Tibial artery (tissue), 4 donors: ENCODE measurements around the gene SFXN2.
A peak's percentile ranks its signal among the peaks of the same experiment; 100 is the strongest.

ENCODE experiments used
- DNase-seq, 2 donors: peaks; one replicate each; pipeline ENCODE4 v3.0.0-alpha.2; 2019
- H3K27ac ChIP-seq, 2 donors: fragments of 200-600 bp; sonication (generic) in 1 of 2; 1 replicate in 1 of 2; 2 replicates in 1 of 2; pipeline ENCODE4 v1.5.1; 2018 to 2019; ENCODE audit warnings: mild to moderate bottlenecking in 1 of 2
- H3K27me3 ChIP-seq, 2 donors: fragments of 200-600 bp; sonication (generic) in 1 of 2; one replicate each; pipeline versions ENCODE4 v1.5.1 to v1.6.0; 2016 to 2019
- H3K36me3 ChIP-seq, 3 donors: fragments of 200-600 bp; sonication (generic) in 2 of 3; one replicate each; pipeline ENCODE4 v1.5.1; 2016 to 2019; ENCODE audit warnings: mild to moderate bottlenecking in 2 of 3
- H3K4me1 ChIP-seq, 4 donors: fragments of 200-600 bp; sonication (generic) in 2 of 4; 1 replicate in 3 of 4; 2 replicates in 1 of 4; pipeline ENCODE4 v1.5.1; 2016 to 2019
- H3K4me3 ChIP-seq, 2 donors: fragments of 200-600 bp; sonication (generic) in 1 of 2; 1 replicate in 1 of 2; 2 replicates in 1 of 2; pipeline ENCODE4 v1.5.1; 2018 to 2019; ENCODE audit warnings: mild to moderate bottlenecking in 2 of 2
- H3K9me3 ChIP-seq, 3 donors: fragments of 200-600 bp; sonication (generic) in 1 of 3; one replicate each; pipeline ENCODE4 v1.5.1; 2016 to 2019
- intact Hi-C: fragments of 100-400 bp; cut with DNase I; formaldehyde crosslinking; loops from one replicate; pipeline ENCODE4 v1.15.0; 2023; ENCODE audit warnings: low total_unique reads
- TF ChIP-seq, protein P1 (sequence below), 2 experiments: fragments of 200-600 bp in 1 of 2; fragments of 450-650 bp in 1 of 2; IDR thresholded peaks; one replicate each; pipeline ENCODE4 v1.5.1; 2017 to 2019; ENCODE audit warnings: antibody characterized with exemption in 2 of 2, mild to moderate bottlenecking in 1 of 2, moderate library complexity in 1 of 2

Gene SFXN2

DNA sequence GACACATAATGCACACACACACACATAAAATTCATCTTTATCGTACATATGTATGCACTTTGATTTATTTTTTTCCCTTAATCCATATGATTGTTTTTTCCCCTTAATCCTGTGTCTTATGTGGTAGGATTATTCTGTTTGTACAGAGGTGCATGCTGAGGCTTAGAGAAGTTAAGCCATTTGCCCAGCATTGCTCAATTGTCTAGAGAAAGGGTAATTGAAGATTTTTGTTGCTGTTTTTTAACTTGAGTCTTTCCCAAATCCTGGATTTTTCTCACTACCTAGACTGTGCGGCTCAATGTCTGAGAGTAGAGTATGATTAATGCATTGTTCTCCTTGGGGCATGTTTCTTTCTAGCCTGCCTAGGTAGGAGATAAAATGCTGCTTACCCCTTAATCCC is 64.3 kb downstream of the SFXN2 start:
- TF ChIP-seq, protein P1, sequence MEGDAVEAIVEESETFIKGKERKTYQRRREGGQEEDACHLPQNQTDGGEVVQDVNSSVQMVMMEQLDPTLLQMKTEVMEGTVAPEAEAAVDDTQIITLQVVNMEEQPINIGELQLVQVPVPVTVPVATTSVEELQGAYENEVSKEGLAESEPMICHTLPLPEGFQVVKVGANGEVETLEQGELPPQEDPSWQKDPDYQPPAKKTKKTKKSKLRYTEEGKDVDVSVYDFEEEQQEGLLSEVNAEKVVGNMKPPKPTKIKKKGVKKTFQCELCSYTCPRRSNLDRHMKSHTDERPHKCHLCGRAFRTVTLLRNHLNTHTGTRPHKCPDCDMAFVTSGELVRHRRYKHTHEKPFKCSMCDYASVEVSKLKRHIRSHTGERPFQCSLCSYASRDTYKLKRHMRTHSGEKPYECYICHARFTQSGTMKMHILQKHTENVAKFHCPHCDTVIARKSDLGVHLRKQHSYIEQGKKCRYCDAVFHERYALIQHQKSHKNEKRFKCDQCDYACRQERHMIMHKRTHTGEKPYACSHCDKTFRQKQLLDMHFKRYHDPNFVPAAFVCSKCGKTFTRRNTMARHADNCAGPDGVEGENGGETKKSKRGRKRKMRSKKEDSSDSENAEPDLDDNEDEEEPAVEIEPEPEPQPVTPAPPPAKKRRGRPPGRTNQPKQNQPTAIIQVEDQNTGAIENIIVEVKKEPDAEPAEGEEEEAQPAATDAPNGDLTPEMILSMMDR (IDR thresholded peaks at IDR 0.05): no peak
- Histone ChIP-seq H3K4me3 (peak overlapping the region in 1 of 2 donors; percentile 59), H3K27me3 (no peaks in the 10 kb centered on the region), H3K4me1 (peaks cover 16 to 99% (median 94%) of the 10 kb centered on the region in 4 donors), H3K27ac (peak overlapping the region; percentile 83 to 95), H3K9me3 (no peaks in the 10 kb centered on the region), H3K36me3 (no peaks in the 10 kb centered on the region)
- DNase-seq: no peak
- intact Hi-C loops: loop anchor here (5.0 kb wide), 1 partner anchor 36 kb away; the partner anchor contains the start of gene WBP1L

DNA sequence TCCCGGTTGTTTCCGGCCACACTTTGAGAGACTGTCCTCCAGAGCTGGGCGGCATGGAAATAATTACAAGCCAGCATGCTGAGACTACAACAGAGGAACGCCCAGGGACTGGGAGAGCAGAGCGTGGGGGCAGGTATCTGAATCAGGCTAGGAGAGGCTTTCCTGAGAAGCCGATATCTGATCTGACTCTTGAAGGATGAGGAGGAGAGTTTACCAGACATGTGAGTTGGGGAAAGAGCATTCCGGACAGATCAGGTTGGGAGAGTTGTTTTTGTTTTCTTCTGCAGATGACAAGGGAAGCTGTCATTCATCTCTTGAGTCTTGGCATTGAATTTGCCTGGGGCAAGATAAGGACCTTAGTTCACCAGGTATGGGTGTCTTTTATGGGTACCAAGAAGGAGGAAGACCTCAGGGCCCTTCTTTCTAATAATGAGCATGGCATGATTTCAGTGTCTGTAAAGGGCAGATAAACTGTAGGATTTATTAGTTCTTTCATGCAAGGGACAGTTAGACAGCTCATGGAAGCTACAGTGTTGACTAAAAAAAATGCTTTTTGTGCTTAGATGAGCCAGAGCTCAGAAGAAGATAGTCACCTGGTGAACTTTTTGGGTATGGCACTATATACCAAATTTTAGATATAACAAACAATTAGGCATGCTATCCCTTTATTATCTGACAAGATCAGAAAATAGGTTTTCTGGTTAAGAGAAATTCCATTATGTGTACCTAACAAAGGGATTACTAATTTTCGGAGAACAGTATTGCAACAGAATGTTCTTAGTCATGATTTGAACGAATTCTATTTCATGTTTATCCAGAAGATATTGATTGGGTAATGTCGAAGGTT is 65.5 kb downstream of the SFXN2 start:
- no peaks in the 10 kb centered on the region for H3K9me3 ChIP-seq
- no peak overlapping the region for H3K4me3 ChIP-seq
- no peaks in the 10 kb centered on the region for H3K36me3 ChIP-seq
- peak overlapping the region; percentile 83 to 86 for H3K27ac ChIP-seq
- intact Hi-C loops: loop anchor here (5.0 kb wide), 1 partner anchor 38 kb away; the partner anchor contains the start of gene WBP1L
- peaks cover 11 to 98% (median 90%) of the 10 kb centered on the region in 4 donors for H3K4me1 ChIP-seq
- TF ChIP-seq, protein P1 (IDR thresholded peaks at IDR 0.05): no peak
- H3K27me3 ChIP-seq: no peaks in the 10 kb centered on the region
- no peak for DNase-seq

DNA sequence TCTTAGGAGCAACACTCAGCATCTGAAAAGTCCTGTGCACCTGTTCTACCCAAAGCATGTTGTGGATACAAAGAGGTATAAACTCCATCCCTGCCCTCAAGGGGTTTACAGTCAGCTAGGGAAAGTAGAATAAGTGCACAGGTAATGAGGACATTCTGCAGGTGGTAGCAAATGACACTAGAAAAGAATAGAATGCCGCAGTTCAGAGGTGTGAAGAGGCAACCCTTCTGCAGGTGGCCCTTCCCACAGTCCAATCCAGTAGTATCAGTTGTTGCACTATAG is 66.0 kb downstream of the SFXN2 start:
- intact Hi-C loops: no loop called here
- Histone ChIP-seq H3K4me1 (peaks cover 11 to 100% (median 89%) of the 10 kb centered on the region in 4 donors), H3K36me3 (no peaks in the 10 kb centered on the region), H3K27ac (peak overlapping the region; percentile 83 to 86), H3K4me3 (no peak overlapping the region), H3K9me3 (no peaks in the 10 kb centered on the region), H3K27me3 (no peaks in the 10 kb centered on the region)
- TF ChIP-seq, protein P1 (IDR thresholded peaks at IDR 0.05): no peak
- no peak for DNase-seq

DNA sequence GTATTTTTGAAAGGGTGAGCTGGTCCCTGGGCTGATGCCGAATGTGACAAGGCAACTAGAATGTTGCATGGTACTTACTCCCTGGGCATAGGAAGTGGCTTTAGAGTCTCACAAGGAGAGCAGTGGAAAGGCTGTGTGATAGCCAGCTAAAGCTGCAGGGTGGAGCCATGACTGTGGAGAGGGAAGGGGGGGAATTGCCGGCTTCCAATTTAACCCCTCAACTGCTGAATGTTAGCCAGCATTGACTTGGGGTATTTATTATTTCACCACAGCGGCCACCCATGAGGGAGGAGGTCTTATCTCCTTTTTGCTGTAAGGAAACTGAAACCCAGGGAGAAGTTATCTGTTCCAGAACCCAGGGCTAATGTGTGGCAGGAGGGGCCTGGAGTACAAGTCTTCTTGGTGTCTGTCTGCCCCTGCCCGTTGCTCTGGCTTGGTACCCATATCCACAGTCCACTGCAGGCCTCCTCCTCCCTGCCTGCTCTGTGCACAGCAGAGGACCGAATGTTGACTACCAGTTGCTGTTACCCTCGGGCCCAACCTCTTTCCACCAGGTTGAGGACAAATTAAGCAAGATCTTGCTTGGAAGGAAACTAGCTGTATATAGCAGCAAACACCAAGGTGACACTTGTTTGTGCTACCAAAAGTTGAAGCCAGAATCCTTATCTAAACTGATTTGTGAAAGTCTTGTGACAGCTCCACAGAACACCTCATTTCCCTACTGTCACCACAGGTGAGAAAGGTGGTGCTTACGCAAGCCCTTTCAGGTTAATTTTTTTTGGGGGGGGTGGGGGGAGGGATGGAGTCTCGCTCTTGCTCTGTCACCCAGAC is 66.9 kb downstream of the SFXN2 start:
- intact Hi-C loops: no loop called here
- H3K4me1 ChIP-seq: peaks cover 11 to 100% (median 88%) of the 10 kb centered on the region in 4 donors
- H3K9me3 ChIP-seq: no peaks in the 10 kb centered on the region
- H3K4me3 ChIP-seq: no peak overlapping the region
- peak overlapping the region; percentile 83 to 86 for H3K27ac ChIP-seq
- DNase-seq: no peak
- H3K36me3 ChIP-seq: no peaks in the 10 kb centered on the region
- TF ChIP-seq, protein P1 (IDR thresholded peaks at IDR 0.05): no peak
- no peaks in the 10 kb centered on the region for H3K27me3 ChIP-seq

DNA sequence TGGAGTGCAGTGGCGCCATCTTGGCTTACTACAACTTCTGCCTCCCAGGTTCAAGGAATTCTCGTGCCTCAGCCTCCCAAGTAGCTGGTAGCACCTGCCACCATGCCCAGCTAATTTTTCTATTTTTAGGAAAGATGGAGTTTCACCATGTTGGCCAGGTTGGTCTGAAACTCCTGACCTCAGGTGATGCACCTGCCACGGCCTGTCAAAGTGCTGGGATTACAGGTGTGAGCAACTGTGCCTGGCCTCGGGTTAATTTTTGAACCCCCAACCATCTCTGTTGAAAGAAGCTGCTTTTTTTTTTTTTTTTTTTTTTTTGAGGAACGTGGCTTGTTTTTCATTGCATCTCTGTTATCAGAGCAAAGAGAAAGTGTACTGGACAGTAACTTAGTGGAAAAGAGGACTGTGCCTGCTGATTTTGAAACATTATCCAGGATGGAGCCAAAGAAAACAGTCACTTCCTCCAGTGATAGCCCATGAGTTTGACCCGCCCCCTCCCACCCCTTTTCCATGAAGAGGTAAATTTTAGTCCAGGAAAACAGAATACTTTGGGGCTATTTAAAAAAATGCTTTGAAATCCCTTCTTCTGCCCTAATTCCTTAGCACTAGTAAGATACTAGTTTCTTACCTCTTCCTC is 67.6 kb downstream of the SFXN2 start:
- no peak for DNase-seq
- Histone ChIP-seq H3K9me3 (no peaks in the 10 kb centered on the region), H3K36me3 (no peaks in the 10 kb centered on the region), H3K27ac (peak overlapping the region; percentile 83 to 86), H3K4me3 (peak overlapping the region in 1 of 2 donors; percentile 31), H3K27me3 (no peaks in the 10 kb centered on the region), H3K4me1 (peaks cover 11 to 100% (median 89%) of the 10 kb centered on the region in 4 donors)
- intact Hi-C loops: no loop called here
- TF ChIP-seq, protein P1 (IDR thresholded peaks at IDR 0.05): no peak
